ENCODE measurements around the gene CDK17.
A peak's percentile ranks its signal among the peaks of the same experiment; 100 is the strongest.
"Not testable (repeated sequence)": the region's sequence is repeated elsewhere in the genome, so short reads cannot be mapped to it uniquely, and the experiment has no call there.

Gene CDK17

DNA sequence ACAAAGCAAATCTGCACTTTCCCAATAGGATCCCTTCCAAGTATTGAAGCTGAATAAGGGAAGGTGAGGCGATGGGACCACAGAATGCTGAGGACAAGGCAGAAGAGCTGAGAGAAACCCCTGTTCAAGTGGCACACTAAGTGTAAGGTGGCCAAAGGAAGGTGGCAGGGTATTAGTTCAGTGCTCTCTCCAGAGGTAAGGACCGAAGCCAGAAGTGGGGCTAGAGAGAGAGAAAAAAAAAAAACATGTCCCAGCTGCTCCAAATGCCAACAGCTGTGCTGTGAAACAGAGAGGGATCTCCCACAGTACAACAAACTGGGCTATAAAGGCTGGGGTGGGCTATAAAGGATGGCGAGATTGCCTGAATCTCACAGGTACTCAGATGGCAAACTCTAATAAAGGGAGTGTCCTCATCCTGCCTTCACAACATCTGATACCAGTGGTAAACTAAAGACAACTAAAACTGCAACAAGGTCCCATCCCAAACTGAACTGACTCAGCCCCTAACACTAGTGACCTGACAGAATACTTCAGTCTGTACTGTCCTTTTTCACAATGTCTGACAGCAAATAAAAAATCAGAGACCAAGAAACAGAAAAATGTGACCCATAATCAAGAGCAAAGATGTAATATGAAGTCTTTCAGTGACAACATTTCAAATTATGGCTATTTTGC, 47.9 kb downstream of the CDK17 start:
- DNase-seq = no peak

DNA sequence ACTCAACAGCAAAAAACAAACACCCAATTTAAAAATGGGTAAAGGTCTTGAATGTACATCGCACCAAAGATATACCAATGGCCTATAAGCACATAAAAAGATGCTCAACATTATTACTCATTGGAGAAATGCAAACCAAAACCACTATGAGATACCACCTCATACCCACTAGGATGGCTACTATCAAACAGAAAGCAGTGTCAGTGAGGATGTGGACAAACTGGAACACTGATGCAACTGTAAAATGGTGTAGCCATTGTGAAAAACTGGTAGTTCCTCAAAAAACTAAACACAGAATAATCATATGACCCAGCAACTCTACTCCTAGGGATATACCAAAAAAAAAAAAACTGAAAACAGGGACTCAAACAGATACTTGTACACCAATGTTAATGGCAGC, 49.3 kb downstream of the CDK17 start:
- no peak for DNase-seq

DNA sequence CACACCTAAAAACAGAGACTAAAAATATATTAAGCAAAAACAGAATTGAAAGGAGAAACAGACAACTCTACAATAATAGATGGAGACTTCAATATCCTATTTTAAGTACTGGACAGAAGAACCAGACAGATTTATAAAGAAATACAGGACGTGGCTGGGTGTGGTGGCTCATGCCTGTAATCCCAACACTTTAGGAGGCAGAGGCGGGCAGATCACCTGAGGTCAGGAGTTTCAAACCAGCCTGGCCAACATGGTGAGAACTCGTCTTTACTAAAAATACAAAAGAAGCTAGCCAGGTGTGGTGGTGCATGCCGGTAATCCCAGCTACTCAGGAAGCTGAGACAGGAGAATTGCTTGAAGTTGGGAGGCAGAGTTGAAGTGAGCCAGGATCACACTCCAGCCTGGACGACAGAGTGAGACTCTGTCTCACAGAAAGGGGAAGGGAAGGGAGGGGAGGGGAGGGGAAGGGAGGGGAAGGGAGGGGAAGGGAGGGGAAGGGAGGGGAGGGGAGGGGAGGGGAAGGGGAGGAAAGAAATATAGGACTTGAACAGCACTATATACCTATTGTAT, 53.0 kb downstream of the CDK17 start:
- DNase-seq = no peak

DNA sequence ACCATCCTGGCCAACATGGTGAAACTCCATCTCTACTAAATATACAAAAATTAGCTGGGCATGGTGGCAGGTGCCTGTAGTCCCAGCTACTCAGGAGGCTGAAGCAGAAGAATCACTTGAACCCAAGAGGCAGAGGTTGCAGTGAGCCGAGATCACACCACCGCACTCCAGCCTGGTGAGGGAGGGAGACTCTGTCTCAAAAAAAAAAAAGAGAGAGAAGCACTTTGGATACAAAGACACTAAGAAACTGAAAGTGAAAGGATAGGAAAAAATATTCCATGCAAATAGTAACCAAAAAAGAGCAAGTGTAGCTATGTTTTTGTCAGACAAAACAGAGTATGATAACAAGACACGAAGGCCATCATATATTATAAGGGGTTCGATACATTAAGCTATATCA, 53.5 kb downstream of the CDK17 start:
- DNase-seq = not testable (repeated sequence)

DNA sequence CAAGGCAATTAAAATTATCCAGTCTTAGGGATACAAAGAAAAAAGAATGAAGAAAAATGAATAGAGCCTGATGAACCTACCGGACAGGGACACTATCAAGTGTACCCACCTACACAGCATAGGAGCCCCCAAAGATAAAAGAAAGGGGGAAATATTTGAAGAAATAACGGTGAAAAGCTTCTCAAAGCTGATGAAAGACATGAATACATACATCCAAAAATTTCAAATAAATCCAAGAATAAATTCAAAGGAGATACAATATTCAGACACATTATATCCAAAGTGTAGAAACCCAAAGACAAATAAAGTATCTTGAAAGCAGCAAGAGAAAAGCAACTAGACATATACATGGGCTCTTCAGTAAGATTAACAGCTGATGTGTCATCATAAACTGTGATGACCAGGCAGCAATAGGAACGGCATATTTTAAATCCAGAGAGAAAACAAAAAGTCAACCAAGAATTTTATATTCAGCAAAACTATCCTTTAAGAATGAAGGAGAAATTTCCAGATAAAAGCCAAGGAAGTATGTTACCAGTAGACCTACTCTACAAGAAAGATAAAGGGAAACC, 56.0 kb downstream of the CDK17 start:
- no peak for DNase-seq

DNA sequence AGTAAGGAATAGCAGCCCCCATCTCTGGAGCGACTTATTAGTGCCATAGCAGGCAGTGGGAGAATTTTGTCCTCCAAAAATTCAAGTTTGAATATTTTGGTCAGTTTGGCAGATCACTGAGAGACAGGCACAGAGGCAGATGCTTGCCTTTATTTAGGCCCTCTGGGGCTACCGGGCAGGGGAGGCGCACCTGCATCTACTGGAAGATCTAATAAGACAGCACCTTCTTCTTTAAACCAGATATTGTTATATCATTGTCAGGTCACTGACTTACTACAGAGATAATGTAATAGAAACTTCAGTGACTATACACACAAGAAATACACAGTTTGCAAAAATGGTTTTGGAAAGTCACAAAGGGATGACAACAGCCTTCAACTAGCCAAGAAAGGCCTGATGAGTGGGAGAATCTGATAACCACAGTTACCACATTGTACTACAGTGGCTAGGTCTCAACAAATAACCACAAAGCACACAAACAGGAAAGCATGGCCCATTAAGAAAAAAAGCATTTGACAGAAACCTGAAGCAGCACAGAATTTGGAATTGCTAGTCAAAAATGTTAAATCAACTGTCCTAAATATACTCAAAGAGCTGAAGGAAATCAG, 56.8 kb downstream of the CDK17 start:
- no peak for DNase-seq

DNA sequence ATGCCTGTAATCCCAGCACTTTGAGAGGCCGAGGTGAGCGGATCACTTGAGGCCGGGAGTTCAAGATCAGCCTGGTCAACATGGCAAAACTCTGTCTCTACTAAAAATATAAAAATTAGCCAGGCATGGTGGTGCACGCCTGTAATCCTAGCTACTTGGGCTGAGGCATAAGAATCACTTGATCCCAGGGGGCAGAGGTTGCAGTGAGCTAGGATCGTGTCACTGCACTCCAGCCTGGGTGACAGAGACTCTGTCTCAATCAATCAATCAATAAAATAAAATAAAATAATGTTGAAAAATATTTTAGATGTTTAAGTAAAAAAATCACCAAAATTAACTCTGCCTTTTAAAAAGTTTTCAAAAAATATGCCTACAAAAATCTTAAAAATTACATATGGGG, 60.6 kb downstream of the CDK17 start:
- not testable (repeated sequence) for DNase-seq

DNA sequence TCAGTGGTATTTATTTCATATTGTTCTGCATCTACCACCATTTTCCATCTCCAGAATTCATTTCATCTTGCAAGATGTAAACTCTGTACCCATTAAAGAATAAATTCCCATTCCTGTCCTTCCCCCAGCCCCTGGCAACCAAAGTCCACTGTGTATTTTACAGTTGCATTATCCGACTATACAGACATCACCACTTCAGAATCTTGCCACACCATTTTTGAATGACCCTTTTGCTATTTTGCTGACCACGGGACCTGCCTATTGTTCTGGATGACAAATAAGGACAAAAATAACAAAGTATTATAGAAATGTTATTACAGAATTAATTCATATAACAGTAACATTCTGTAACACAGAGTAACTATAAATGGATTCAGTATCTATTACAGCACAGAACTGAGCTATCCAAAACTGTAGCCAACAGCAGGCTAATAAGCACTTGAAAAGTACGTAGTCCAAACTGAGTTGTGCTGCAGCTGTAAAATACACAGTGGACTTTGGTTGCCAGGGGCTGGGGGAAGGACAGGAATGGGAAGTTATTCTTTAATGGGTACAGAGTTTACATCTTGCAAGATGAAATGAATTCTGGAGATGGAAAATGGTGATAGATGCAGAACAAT, 61.3 kb downstream of the CDK17 start:
- DNase-seq = no peak

DNA sequence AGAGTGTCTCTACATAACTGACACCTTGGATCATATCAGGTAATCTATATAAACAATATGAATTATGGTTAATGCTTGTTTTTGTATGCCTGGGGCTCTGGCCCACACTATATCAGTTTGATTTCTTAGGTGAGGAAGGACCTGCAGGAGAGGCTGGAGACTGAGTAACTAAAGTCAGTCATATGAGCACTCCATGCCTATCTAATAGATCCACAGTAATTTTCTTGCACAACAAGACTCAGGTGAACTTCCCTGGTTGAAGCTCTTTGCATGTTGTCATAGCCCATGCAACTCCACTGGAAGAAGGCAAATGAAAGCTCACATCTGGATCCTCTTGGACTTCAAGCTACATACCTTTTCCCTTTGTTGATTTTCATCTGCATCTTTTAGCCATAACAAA, 62.3 kb downstream of the CDK17 start:
- DNase-seq = no peak

DNA sequence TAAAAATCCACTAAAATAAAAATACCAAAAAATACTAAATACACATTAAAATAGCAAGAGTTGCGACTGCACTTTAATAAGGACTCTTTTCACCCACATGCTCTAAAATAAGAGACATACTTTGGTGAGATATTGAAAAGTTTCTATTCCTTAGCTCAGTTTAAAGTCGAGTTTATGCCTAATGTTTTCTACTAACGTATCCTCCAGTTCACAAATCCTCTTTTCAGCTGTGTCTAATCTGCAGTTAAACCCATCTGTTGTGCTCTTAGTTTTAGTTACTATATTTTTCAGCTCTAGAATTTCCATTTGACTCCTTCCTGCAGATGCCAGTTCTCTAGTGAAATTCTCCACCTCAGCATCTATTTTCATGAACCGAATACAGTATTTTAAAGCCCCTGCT, 63.8 kb downstream of the CDK17 start:
- DNase-seq = no peak

DNA sequence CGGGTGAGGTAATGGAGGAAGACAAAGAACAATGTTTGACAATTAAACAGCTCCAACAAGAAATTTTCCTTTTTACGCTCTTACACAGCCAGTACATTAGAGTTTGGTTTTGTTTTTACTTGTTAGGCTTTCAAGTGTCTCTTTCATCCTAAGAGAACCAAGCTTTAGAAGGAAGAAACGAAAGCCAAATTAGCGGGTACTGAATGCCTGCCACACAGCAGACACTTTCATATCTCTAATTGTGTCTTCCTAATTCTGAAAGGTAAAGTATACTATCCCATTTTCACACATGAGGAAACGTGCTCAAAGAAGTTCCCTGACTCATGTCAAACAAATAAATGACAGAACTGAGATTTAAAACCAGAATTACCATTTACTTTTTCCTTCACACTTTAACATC, 65.0 kb downstream of the CDK17 start:
- no peak for DNase-seq

DNA sequence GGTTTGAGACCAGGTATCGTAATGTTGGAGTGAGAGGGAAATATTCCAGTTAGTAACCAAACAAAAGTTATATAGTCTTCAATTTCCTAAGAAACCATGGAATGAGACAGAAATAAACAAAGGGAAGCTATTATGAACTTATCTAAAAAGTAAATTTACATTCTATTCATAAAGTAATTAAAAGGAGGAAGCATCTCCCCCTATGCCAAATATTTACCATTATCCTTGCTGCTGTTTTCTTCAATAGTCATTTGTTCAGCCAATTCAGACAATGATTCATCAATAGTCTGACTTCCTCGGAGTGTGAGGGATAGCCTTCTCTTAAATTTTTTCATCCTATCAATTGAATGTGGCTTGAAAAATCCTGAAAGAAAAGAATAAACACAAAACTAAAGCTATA, 65.7 kb downstream of the CDK17 start:
- no peak for DNase-seq

DNA sequence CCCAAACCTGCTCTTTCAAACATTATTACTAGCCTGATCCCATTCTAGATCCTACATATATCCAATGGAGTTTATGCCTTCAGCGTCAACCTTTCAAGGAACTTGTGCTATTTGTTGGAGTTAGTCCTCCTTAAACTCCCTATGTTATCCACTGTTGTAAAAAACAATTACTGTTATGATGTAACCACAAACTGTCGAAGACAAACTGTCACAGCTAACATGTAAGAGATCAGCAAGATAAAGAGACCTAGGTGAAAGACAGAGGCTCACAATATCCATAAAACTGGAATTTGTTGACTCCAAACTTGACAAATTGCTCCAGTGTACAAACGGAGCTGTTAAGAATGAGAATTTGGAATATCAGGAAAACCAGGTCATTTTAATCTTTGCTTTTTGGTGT, 70.7 kb downstream of the CDK17 start:
- no peak for DNase-seq

DNA sequence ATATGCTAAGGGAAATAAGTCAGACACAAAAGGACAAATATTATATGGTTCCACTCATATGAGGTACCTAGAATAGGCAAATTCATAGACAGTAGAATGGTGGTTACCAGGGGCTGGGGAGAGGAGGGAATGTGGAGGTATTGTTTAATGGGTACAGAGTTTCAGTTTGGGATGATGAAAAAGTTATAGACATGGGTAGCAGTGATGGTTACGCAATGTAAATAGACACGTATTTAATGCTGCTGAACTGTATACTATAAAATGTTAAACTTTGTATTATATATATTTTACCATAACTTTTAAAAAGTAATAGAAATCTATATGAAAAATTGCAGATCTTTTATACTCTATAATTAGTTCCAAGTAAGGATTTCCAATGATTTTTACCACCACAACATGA, 71.2 kb downstream of the CDK17 start:
- no peak for DNase-seq

DNA sequence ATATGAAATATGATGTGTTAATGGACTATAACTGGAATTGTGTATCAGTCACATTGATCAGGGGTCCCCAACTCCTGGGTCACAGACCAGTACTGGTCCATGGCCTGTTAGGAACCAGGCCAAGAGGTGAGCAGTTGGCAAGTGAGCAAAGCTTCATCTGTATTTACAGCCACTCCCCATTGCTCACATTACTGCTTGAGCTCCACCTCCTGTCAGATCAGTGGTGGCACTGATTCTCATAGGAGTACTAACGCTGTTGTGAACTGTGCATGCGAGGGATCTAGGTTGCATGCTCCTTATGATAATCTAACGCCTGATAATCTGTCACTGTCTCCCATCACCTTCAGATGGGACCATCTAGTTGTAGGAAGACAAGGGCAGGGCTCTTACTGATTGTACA, 72.3 kb downstream of the CDK17 start:
- DNase-seq = no peak

DNA sequence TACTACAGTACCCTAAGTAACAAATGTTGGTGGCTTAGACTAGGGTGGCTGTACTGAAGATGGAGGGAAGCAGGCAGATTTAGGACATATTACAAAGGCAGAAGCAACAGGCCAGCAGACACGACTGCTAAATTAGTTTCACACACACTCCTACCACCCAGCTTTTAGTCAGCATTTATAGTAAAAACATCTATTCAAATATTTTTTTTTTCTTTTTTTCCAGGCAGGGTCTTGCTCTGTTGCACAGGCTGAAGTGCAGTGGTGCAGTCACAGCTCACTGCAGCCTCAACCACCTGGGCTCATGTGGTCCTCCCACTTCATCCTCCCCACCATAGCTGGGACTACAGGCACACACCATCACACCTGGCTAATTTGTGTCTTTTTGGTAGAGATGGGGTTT, 72.9 kb downstream of the CDK17 start:
- DNase-seq = no peak

DNA sequence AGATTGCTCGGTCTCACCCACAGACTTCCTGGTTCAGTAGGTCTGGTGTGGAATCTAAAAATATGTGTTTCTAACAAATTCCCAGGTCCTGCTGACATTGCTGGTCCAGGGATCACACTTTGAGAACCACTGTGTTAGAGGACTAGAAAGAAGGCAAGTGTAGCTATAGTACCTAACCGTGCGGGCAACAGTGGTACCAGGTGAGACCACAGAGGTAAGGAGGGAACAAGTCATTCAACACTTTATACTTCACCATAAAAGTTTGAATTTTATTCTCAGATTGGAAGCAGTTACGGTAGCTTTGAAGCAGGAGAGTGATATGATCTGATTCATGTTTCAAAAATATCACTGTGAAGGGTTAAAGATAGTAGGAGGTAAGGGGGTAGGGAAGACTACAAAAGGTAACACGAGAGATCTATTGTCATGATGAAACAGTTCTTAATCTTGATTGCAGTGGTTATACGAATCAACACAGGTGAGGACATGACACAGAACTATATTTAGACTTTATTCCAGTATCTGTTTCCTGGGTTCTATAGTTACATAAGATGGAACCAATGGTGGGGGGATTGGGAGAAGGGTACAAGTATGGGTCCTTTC, 73.5 kb downstream of the CDK17 start:
- no peak for DNase-seq

DNA sequence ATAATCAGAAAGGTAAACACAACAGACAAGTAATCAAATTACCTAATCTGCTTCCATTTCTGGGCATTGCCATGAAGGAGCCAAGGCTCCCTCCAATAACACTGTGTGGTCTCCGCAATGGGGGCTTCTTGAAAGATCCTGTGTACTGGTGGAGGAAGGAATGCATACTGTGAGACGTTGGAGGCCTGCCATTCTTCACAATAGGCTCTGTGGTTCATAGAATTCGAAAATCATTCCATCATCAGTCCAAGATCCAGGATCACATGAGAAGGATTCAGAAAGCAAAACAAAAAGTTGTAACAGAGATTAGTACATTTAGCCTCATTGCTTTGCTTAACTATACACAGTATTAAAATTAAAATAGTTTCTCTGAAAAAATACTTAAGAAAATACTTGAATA, 76.3 kb downstream of the CDK17 start:
- no peak for DNase-seq

DNA sequence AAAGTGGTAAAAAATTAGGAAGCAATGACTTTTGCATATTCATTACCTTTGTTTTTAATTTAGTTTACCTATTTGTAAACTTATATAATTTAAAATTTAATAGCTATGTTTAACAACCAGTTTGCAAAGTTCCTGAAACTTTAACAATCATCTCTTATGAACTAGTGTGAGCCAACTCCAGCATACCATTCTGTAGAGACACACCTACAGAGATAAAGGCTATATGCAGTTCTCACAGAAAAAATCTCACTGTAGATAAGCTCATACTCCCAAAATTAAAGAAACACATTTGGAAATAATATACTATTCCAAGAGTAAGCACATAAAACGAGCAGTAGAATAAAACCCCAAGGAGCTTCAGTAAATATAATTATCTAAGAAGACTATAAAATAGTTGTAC, 77.5 kb downstream of the CDK17 start:
- no peak for DNase-seq

DNA sequence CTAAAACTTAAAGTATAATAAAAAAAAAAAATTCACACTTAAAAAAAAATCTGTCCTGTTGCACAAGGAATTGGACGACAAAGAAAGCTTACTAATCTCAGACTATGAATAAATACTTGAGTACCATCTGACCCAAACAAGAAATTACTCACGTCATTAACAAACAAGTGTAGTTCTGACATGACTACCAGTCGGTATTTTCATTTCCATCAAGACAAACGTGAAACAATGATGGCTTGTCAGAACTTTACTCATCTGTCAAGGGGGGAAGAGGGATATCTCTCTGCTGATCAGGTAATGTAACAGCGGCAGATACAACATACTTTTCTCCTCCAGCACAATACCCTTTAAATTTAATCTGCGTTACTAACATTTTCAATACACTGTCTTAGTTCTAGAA, 78.3 kb downstream of the CDK17 start:
- DNase-seq = no peak

DNA sequence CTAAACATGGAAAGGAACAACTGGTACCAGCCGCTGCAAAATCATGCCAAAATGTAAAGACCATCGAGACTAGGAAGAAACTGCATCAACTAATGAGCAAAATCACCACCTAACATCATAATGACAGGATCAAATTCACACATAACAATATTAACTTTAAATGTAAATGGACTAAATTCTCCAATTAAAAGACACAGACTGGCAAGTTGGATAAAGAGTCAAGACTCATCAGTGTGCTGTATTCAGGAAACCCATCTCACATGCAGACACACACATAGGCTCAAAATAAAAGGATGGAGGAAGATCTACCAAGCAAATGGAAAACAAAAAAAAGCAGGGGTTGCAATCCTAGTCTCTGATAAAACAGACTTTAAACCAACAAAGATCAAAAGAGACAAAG, 82.4 kb downstream of the CDK17 start:
- not testable (repeated sequence) for DNase-seq

DNA sequence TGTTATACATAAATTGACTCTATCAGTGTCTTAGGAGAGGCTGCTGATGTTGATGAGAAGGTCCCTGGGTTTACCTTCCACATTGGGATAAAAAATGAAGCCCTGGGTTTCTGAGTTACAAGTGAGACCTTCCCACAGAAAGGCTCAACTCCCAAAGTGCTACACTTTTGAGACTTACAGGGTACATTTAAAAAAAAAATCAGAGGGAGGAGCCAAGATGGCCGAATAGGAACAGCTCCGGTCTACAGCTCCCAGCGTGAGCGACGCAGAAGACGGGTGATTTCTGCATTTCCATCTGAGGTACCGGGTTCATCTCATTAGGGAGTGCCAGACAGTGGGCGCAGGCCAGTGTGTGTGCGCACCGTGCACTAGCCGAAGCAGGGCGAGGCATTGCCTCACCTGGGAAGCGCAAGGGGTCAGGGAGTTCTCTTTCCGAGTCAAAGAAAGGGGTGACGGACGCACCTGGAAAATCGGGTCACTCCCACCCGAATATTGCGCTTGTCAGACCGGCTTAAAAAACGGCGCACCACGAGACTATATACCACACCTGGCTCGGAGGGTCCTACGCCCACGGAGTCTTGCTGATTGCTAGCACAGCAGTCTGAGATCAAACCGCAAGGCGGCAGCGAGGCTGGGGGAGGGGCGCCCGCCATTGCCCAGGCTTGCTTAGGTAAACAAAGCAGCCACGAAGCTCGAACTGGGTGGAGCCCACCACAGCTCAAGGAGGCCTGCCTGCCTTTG, 84.3 kb downstream of the CDK17 start:
- DNase-seq = peak; percentile 14

DNA sequence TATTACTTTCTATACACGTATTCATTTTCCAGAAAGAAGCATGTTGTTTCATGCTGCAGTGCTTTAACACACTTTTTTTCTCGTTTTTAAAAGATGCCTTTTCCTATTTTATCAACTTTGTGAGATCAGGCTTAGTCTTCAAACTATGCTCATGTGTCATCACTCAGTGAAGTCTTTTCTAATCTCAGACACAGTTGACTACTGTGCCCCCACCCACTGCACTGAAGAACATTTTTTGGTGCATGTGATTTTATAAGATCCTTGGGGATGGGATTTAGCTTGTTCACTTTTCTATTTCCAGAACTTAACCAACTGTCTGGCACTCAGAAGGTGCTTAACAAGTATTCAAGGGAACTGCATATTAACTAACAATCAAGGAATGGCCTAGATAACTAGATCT, 85.5 kb downstream of the CDK17 start:
- no peak for DNase-seq

Data from activated naive CD4-positive, alpha-beta T cell treated with Interleukin-2 at 50 U/mL for 16 hours (primary cell).